ENCODE data around the gene GSK3A.

GSK3A gene

DNA sequence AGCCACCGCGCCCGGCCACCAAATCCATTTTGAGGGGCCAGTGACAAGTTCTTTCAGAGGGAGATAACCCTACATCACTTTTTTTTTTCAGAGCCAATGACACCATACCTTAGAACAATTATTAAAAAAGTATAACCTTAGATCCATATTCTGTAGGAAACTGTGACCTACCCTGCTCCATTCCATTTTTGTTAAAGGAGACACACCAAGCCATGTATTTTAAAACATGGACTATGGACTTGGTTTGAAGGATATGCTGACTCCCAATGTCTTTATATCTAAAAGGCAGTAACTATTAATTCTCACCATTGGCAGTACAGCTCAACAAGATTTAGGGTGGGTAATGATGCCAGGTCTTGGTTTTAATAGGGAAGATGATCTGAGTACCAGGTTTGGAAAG, 1.1 kb downstream of the GSK3A start:
- no peaks in the 10 kb centered on the region for H3K9me3 ChIP-seq (ENCODE audit: insufficient read depth, low read length)
- H3K4me2 ChIP-seq (ENCODE audit: low read length) = peak overlapping the region; percentile 85
- H3K4me3 ChIP-seq (ENCODE audit: low read length) = peak overlapping the region; percentile 82
- H3K36me3 ChIP-seq (replicated peaks; ENCODE audit: low read depth, low read length) = peaks cover 18% of the 10 kb centered on the region
- peak overlapping the region; percentile 86 for H3K9ac ChIP-seq (ENCODE audit: low read length)
- peaks cover 19% of the 10 kb centered on the region for H3K4me1 ChIP-seq (ENCODE audit: low read length)
- no peaks in the 10 kb centered on the region for H3K27me3 ChIP-seq (ENCODE audit: low read depth, low read length)
- TF ChIP-seq, protein P1, sequence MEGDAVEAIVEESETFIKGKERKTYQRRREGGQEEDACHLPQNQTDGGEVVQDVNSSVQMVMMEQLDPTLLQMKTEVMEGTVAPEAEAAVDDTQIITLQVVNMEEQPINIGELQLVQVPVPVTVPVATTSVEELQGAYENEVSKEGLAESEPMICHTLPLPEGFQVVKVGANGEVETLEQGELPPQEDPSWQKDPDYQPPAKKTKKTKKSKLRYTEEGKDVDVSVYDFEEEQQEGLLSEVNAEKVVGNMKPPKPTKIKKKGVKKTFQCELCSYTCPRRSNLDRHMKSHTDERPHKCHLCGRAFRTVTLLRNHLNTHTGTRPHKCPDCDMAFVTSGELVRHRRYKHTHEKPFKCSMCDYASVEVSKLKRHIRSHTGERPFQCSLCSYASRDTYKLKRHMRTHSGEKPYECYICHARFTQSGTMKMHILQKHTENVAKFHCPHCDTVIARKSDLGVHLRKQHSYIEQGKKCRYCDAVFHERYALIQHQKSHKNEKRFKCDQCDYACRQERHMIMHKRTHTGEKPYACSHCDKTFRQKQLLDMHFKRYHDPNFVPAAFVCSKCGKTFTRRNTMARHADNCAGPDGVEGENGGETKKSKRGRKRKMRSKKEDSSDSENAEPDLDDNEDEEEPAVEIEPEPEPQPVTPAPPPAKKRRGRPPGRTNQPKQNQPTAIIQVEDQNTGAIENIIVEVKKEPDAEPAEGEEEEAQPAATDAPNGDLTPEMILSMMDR (IDR thresholded peaks at IDR 0.05; ENCODE audit: low read depth, low read length) = no peak
- TF ChIP-seq EZH2phosphoT487 (IDR thresholded peaks at IDR 0.05; ENCODE audit: low read depth) = no peak
- H3K79me2 ChIP-seq (ENCODE audit: low read length) = peaks cover 43% of the 10 kb centered on the region
- H4K20me1 ChIP-seq (ENCODE audit: insufficient read depth, low read length) = no peaks in the 10 kb centered on the region
- no peak overlapping the region for H2AFZ ChIP-seq (ENCODE audit: low read depth, low read length)
- no peak overlapping the region; the same call in 1 of the 2 replicates for H3K27ac ChIP-seq (ENCODE audit: low read length)

DNA sequence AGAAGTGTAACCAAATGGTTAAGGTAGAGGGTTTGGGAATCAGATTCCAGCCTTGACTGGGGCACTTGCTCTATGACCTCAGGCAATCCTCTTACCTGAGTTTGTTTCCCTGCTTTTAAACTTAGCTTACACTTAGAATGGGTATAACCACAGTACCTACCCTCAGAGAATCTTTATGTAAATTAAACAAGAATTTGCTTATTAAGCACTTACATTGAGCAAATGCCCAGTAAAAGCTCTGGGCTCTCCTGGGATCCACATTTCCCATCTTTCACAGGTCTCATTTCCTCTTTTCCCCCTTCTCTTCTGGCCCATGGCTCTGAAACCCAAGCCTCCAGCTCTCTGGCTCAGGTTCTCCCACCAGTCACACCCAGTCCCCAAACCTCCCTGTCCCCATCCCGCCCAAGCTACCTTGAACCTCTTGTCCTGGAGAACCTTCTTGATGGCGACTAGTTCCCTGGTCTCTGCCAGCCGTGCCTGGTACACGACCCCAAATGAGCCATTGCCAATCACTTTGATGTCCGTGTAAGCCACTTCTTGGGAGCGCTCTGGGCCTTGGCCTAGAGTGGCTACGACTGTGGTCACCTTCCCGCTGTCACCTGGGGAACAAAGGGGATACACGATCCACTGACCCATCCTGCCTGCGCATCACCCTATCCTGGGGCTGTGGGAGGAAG, 2.7 kb downstream of the GSK3A start:
- Histone ChIP-seq H3K79me2 (ENCODE audit: low read length) (peaks cover 43% of the 10 kb centered on the region), H3K9ac (ENCODE audit: low read length) (no peak overlapping the region), H2AFZ (ENCODE audit: low read depth, low read length) (no peak overlapping the region), H3K27me3 (ENCODE audit: low read depth, low read length) (no peaks in the 10 kb centered on the region), H3K36me3 (replicated peaks; ENCODE audit: low read depth, low read length) (peaks cover 33% of the 10 kb centered on the region), H3K4me2 (ENCODE audit: low read length) (no peak overlapping the region), H3K9me3 (ENCODE audit: insufficient read depth, low read length) (no peaks in the 10 kb centered on the region), H3K27ac (ENCODE audit: low read length) (no peak overlapping the region), H4K20me1 (ENCODE audit: insufficient read depth, low read length) (no peaks in the 10 kb centered on the region), H3K4me1 (ENCODE audit: low read length) (peaks cover 12% of the 10 kb centered on the region), H3K4me3 (ENCODE audit: low read length) (no peak overlapping the region)
- TF ChIP-seq, protein P1 (IDR thresholded peaks at IDR 0.05; ENCODE audit: low read depth, low read length) = no peak
- TF ChIP-seq EZH2phosphoT487 (IDR thresholded peaks at IDR 0.05; ENCODE audit: low read depth) = no peak

DNA sequence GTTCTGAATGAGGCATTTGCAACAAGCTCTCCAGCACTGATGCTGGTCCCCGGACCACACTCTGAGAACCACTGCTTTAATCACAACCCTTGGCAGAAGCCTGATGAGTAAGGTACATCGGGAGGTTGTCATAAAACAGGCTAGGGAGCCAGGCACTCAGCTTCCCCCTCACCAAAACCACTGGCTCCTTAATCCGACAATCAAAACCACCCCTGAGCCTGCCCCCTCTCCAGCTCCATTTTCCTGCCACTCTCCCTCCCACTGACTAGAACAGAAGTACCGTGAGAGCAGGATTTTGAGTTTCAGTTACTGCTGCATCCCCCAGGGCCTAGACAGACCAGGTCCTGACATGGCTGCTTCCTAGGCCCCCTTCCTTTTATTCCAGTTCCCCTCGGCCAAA, 7.2 kb downstream of the GSK3A start:
- Histone ChIP-seq H2AFZ (ENCODE audit: low read depth, low read length) (no peak overlapping the region), H3K4me1 (ENCODE audit: low read length) (no peaks in the 10 kb centered on the region), H3K4me3 (ENCODE audit: low read length) (no peak overlapping the region), H3K36me3 (replicated peaks; ENCODE audit: low read depth, low read length) (peaks cover 67% of the 10 kb centered on the region), H3K9me3 (ENCODE audit: insufficient read depth, low read length) (no peaks in the 10 kb centered on the region), H3K79me2 (ENCODE audit: low read length) (peaks cover 22% of the 10 kb centered on the region), H4K20me1 (ENCODE audit: insufficient read depth, low read length) (no peaks in the 10 kb centered on the region; the same call in 1 of the 2 replicates), H3K4me2 (ENCODE audit: low read length) (no peak overlapping the region), H3K27ac (ENCODE audit: low read length) (no peak overlapping the region), H3K27me3 (ENCODE audit: low read depth, low read length) (no peaks in the 10 kb centered on the region), H3K9ac (ENCODE audit: low read length) (no peak overlapping the region)
- TF ChIP-seq EZH2phosphoT487 (IDR thresholded peaks at IDR 0.05; ENCODE audit: low read depth) = no peak
- TF ChIP-seq, protein P1 (IDR thresholded peaks at IDR 0.05; ENCODE audit: low read depth, low read length) = no peak

DNA sequence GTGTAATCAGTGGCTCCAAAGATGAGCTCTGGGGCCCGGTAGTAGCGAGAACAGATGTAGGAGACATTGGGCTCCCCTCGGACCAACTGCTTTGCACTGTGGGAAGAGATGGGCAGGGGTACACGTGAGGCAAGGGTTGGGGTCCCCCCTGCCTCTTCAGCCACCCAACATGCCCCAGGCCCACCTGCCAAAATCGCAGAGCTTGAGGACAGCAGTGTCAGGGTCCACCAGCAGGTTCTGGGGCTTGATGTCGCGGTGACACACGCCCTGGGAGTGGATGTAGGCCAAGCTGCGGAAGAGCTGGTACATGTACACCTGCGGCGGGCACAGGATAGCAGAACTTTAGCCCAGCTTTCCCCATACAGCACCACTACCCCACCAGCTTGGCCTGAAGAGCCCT, 8.0 kb downstream of the GSK3A start:
- Histone ChIP-seq H3K36me3 (replicated peaks; ENCODE audit: low read depth, low read length) (peaks cover 70% of the 10 kb centered on the region), H3K4me3 (ENCODE audit: low read length) (no peak overlapping the region), H3K27me3 (ENCODE audit: low read depth, low read length) (no peaks in the 10 kb centered on the region), H3K4me2 (ENCODE audit: low read length) (no peak overlapping the region), H2AFZ (ENCODE audit: low read depth, low read length) (no peak overlapping the region), H3K9me3 (ENCODE audit: insufficient read depth, low read length) (no peaks in the 10 kb centered on the region), H3K4me1 (ENCODE audit: low read length) (no peaks in the 10 kb centered on the region), H3K79me2 (ENCODE audit: low read length) (peaks cover 22% of the 10 kb centered on the region), H4K20me1 (ENCODE audit: insufficient read depth, low read length) (peaks cover 5% of the 10 kb centered on the region; the same call in 1 of the 2 replicates), H3K27ac (ENCODE audit: low read length) (no peak overlapping the region), H3K9ac (ENCODE audit: low read length) (no peak overlapping the region)
- TF ChIP-seq, protein P1 (IDR thresholded peaks at IDR 0.05; ENCODE audit: low read depth, low read length) = no peak
- TF ChIP-seq EZH2phosphoT487 (IDR thresholded peaks at IDR 0.05; ENCODE audit: low read depth) = no peak
